ENCODE results near the gene DNAJC25. TPM values are rescaled to one million over a fixed set of nuclear protein-coding genes. Genes with fewer than 3 reads are reported as not detected.

DNAJC25 gene
- total and polyA plus RNA-seq, 2 experiments from 2014 or later = 8.4 to 8.9 TPM

DNA sequence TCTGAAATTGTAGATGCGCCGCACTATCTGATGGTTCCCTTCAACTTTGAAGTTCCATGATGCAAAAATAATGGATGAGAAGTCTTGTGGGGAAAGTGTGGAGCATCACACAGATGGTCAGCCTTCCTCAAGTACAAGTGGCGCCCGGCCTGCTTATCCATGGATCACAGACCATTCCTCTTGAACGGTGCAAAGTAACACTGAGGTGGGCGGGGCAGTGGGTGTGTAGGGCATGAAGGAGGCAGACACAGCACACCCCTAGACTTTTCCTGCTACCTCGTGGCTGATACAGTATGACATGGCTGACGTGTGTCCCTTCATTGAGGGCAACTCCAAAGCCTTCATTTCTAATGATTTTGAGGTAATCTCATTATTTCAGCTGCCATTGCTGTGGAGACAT, 27.8 kb downstream of the DNAJC25 start:
- no peak overlapping the region for H3K4me3 ChIP-seq
- no peak overlapping the region for H2AFZ ChIP-seq
- Mint-ChIP-seq H3K4me1 (peaks cover 21% of the 10 kb centered on the region), H3K27ac (no peak overlapping the region), H3K36me3 (ENCODE audit: low read depth) (peaks cover 5% of the 10 kb centered on the region), H3K4me3 (no peak overlapping the region), H3K27me3 (ENCODE audit: insufficient read depth, low read depth, poor library complexity) (peaks cover 17% of the 10 kb centered on the region), H3K9me3 (no peaks in the 10 kb centered on the region)
- H3K4me2 ChIP-seq = no peak overlapping the region
- H3K27ac ChIP-seq (ENCODE audit: low read depth) = no peak overlapping the region
- H3K27me3 ChIP-seq (ENCODE audit: insufficient read depth) = peaks cover 18% of the 10 kb centered on the region
- H4K20me1 ChIP-seq (replicated peaks; ENCODE audit: insufficient read depth) = no peaks in the 10 kb centered on the region
- no peaks in the 10 kb centered on the region for H3F3A ChIP-seq (replicated peaks; ENCODE audit: low read depth)
- DNase-seq (ENCODE audit: low spot score) (no peak), ATAC-seq (no peak)
- peaks cover 10% of the 10 kb centered on the region for H3K4me1 ChIP-seq (ENCODE audit: insufficient read depth)
- H3K9me2 ChIP-seq (ENCODE audit: insufficient read depth) = no peaks in the 10 kb centered on the region
- TF ChIP-seq, protein P1, sequence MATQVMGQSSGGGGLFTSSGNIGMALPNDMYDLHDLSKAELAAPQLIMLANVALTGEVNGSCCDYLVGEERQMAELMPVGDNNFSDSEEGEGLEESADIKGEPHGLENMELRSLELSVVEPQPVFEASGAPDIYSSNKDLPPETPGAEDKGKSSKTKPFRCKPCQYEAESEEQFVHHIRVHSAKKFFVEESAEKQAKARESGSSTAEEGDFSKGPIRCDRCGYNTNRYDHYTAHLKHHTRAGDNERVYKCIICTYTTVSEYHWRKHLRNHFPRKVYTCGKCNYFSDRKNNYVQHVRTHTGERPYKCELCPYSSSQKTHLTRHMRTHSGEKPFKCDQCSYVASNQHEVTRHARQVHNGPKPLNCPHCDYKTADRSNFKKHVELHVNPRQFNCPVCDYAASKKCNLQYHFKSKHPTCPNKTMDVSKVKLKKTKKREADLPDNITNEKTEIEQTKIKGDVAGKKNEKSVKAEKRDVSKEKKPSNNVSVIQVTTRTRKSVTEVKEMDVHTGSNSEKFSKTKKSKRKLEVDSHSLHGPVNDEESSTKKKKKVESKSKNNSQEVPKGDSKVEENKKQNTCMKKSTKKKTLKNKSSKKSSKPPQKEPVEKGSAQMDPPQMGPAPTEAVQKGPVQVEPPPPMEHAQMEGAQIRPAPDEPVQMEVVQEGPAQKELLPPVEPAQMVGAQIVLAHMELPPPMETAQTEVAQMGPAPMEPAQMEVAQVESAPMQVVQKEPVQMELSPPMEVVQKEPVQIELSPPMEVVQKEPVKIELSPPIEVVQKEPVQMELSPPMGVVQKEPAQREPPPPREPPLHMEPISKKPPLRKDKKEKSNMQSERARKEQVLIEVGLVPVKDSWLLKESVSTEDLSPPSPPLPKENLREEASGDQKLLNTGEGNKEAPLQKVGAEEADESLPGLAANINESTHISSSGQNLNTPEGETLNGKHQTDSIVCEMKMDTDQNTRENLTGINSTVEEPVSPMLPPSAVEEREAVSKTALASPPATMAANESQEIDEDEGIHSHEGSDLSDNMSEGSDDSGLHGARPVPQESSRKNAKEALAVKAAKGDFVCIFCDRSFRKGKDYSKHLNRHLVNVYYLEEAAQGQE (IDR thresholded peaks at IDR 0.05; ENCODE audit: unreplicated experiment) = no peak
- TF ChIP-seq, protein P2, sequence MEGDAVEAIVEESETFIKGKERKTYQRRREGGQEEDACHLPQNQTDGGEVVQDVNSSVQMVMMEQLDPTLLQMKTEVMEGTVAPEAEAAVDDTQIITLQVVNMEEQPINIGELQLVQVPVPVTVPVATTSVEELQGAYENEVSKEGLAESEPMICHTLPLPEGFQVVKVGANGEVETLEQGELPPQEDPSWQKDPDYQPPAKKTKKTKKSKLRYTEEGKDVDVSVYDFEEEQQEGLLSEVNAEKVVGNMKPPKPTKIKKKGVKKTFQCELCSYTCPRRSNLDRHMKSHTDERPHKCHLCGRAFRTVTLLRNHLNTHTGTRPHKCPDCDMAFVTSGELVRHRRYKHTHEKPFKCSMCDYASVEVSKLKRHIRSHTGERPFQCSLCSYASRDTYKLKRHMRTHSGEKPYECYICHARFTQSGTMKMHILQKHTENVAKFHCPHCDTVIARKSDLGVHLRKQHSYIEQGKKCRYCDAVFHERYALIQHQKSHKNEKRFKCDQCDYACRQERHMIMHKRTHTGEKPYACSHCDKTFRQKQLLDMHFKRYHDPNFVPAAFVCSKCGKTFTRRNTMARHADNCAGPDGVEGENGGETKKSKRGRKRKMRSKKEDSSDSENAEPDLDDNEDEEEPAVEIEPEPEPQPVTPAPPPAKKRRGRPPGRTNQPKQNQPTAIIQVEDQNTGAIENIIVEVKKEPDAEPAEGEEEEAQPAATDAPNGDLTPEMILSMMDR (conservative IDR thresholded peaks at IDR 0.05; ENCODE audit: low read depth in 2 of 2) = no peak
- no peak for TF ChIP-seq ZNF114 (CRISPR knock-in tag; IDR thresholded peaks at IDR 0.05)
- TF ChIP-seq, protein P3, sequence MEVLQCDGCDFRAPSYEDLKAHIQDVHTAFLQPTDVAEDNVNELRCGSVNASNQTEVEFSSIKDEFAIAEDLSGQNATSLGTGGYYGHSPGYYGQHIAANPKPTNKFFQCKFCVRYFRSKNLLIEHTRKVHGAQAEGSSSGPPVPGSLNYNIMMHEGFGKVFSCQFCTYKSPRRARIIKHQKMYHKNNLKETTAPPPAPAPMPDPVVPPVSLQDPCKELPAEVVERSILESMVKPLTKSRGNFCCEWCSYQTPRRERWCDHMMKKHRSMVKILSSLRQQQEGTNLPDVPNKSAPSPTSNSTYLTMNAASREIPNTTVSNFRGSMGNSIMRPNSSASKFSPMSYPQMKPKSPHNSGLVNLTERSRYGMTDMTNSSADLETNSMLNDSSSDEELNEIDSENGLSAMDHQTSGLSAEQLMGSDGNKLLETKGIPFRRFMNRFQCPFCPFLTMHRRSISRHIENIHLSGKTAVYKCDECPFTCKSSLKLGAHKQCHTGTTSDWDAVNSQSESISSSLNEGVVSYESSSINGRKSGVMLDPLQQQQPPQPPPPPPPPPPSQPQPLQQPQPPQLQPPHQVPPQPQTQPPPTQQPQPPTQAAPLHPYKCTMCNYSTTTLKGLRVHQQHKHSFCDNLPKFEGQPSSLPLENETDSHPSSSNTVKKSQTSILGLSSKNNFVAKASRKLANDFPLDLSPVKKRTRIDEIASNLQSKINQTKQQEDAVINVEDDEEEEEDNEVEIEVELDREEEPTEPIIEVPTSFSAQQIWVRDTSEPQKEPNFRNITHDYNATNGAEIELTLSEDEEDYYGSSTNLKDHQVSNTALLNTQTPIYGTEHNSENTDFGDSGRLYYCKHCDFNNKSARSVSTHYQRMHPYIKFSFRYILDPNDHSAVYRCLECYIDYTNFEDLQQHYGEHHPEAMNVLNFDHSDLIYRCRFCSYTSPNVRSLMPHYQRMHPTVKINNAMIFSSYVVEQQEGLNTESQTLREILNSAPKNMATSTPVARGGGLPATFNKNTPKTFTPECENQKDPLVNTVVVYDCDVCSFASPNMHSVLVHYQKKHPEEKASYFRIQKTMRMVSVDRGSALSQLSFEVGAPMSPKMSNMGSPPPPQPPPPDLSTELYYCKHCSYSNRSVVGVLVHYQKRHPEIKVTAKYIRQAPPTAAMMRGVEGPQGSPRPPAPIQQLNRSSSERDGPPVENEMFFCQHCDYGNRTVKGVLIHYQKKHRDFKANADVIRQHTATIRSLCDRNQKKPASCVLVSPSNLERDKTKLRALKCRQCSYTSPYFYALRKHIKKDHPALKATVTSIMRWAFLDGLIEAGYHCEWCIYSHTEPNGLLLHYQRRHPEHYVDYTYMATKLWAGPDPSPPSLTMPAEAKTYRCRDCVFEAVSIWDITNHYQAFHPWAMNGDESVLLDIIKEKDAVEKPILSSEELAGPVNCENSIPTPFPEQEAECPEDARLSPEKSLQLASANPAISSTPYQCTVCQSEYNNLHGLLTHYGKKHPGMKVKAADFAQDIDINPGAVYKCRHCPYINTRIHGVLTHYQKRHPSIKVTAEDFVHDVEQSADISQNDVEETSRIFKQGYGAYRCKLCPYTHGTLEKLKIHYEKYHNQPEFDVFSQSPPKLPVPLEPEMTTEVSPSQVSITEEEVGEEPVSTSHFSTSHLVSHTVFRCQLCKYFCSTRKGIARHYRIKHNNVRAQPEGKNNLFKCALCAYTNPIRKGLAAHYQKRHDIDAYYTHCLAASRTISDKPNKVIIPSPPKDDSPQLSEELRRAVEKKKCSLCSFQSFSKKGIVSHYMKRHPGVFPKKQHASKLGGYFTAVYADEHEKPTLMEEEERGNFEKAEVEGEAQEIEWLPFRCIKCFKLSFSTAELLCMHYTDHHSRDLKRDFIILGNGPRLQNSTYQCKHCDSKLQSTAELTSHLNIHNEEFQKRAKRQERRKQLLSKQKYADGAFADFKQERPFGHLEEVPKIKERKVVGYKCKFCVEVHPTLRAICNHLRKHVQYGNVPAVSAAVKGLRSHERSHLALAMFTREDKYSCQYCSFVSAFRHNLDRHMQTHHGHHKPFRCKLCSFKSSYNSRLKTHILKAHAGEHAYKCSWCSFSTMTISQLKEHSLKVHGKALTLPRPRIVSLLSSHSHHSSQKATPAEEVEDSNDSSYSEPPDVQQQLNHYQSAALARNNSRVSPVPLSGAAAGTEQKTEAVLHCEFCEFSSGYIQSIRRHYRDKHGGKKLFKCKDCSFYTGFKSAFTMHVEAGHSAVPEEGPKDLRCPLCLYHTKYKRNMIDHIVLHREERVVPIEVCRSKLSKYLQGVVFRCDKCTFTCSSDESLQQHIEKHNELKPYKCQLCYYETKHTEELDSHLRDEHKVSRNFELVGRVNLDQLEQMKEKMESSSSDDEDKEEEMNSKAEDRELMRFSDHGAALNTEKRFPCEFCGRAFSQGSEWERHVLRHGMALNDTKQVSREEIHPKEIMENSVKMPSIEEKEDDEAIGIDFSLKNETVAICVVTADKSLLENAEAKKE (CRISPR knock-in tag; IDR thresholded peaks at IDR 0.05) = no peak
- TF ChIP-seq STAT1 (IDR thresholded peaks at IDR 0.05; ENCODE audit: unreplicated experiment) = no peak
- no peak for TF ChIP-seq ZNF331 (CRISPR knock-in tag; IDR thresholded peaks at IDR 0.05; ENCODE audit: low read depth)
- TF ChIP-seq, protein P4, sequence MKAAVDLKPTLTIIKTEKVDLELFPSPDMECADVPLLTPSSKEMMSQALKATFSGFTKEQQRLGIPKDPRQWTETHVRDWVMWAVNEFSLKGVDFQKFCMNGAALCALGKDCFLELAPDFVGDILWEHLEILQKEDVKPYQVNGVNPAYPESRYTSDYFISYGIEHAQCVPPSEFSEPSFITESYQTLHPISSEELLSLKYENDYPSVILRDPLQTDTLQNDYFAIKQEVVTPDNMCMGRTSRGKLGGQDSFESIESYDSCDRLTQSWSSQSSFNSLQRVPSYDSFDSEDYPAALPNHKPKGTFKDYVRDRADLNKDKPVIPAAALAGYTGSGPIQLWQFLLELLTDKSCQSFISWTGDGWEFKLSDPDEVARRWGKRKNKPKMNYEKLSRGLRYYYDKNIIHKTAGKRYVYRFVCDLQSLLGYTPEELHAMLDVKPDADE (IDR thresholded peaks at IDR 0.05) = no peak
- TF ChIP-seq CREB1 (CRISPR knock-in tag; IDR thresholded peaks at IDR 0.05; ENCODE audit: low read depth) = no peak
- TF ChIP-seq JUNB (IDR thresholded peaks at IDR 0.05; ENCODE audit: unreplicated experiment) = no peak
- TF ChIP-seq NANOG (IDR thresholded peaks at IDR 0.05; ENCODE audit: borderline replicate concordance) = no peak
- no peak for TF ChIP-seq POLR2AphosphoS5 (IDR thresholded peaks at IDR 0.05; ENCODE audit: low read depth)
- H3K79me2 ChIP-seq (replicated peaks; ENCODE audit: insufficient read depth) = peaks cover 12% of the 10 kb centered on the region
- no peaks in the 10 kb centered on the region for H3K36me3 ChIP-seq (ENCODE audit: insufficient read depth)

Data from GM23338 (cell line).